ENCODE results near the gene RNASE11.

- no peak for TF ChIP-seq CTCF (IDR thresholded peaks at IDR 0.05)
- no peak for TF ChIP-seq EP300 (IDR thresholded peaks at IDR 0.05)
- no peak for TF ChIP-seq POLR2A (IDR thresholded peaks at IDR 0.05; ENCODE audit: low read depth)
- TF ChIP-seq POLR2AphosphoS5 (IDR thresholded peaks at IDR 0.05): no peak
Measured at GRCh38 chr14:20568393-20568792, 19.4 kb downstream of the RNASE11 start.
